HepG2 (cell line): ENCODE measurements around the gene FAM110C. TPM values are rescaled to one million over a fixed set of nuclear protein-coding genes. Genes with fewer than 3 reads are reported as not detected.

Source experiments
- ATAC-seq: fragments of 200-7000 bp; cut with Tn5 transposase; 3 replicates; pipeline ENCODE4 v1.9.1; 2020; ENCODE audit warnings: mild to moderate bottlenecking, moderate library complexity
- BruUV-seq: library from RNA; stranded (reverse); fragments of 400-500 nt; replicated peaks from 2 replicates; lab custom pipeline; 2021; lab: Mats Ljungman, UMichigan
- CTCF ChIA-PET: fragments of 300-600 bp; formaldehyde crosslinking; extraction: SDS; loops from one replicate; lab custom pipeline; 2021; ENCODE audit warnings: low total read pairs, inconsistent platforms, low intra/inter-chr PET ratio; lab: Yijun Ruan, JAX
- POLR2A ChIA-PET: fragments of 350-600 bp; sonication (Branson Sonifier 250); formaldehyde crosslinking; loops from one replicate; lab custom pipeline; 2020; ENCODE audit warnings: antibody characterized with exemption, inconsistent platforms; lab: Yijun Ruan, JAX
- DNase-seq: peaks from one replicate; pipeline ENCODE4 v3.0.0-alpha.2; 2015; ENCODE audit warnings: low spot score
- FAIRE-seq: peaks from 3 replicates; lab custom pipeline; 2011; peaks lifted over from hg19 to GRCh38; lab: Jason Lieb, UNC
- H2AFZ ChIP-seq: one replicate; pipeline ENCODE4 v1.6.1; 2011; ENCODE audit warnings: low read length, inconsistent platforms
- H3K27ac ChIP-seq: fragments of 300-600 bp; 3 replicates; pipeline ENCODE4 v1.8.0; 2011; ENCODE audit warnings: mixed run types, mild to moderate bottlenecking, mixed read lengths, low read length, inconsistent platforms; ENCODE audit not compliant: insufficient read depth; ENCODE audit errors: extremely low read length
- H3K27me3 ChIP-seq, 2 experiments: fragments of 200-600 bp in 1 of 2; 2 replicates in 1 of 2; 3 replicates in 1 of 2; pipeline versions ENCODE4 v1.6.0 to v1.8.0; 2011; ENCODE audit warnings: low read length in 2 of 2, mild to moderate bottlenecking in 2 of 2, moderate library complexity in 2 of 2, inconsistent platforms in 1 of 2; ENCODE audit not compliant: insufficient read depth in 2 of 2, control insufficient read depth in 1 of 2
- H3K36me3 ChIP-seq, 2 experiments: fragments of 200-600 bp in 1 of 2; replicated peaks in 1 of 2; 2 replicates in 1 of 2; 3 replicates in 1 of 2; pipeline versions ENCODE4 v1.5.1 to v1.8.0; 2011; ENCODE audit warnings: low read length in 2 of 2, inconsistent platforms in 1 of 2; ENCODE audit not compliant: insufficient read depth in 2 of 2, control insufficient read depth in 1 of 2
- H3K4me1 ChIP-seq: 2 replicates; pipeline ENCODE4 v1.5.1; 2012; ENCODE audit warnings: low read length, inconsistent platforms; ENCODE audit not compliant: insufficient read depth
- H3K4me2 ChIP-seq: 2 replicates; pipeline ENCODE4 v1.6.0; 2011; ENCODE audit warnings: low read depth, low read length, inconsistent platforms
- H3K4me3 ChIP-seq, 3 experiments: fragments of 200-600 bp in 1 of 3; sonication (generic), shearing (Covaris generic) in 1 of 3; replicated peaks in 1 of 3; 2 replicates each; pipeline ENCODE4 v1.5.1; 2011 to 2016; ENCODE audit warnings: low read length in 3 of 3, inconsistent platforms in 2 of 3, low read depth in 2 of 3, mild to moderate bottlenecking in 2 of 3, control low read depth in 1 of 3, mixed read lengths in 1 of 3; ENCODE audit not compliant: insufficient read depth in 1 of 3
- H3K79me2 ChIP-seq: one replicate; pipeline ENCODE4 v1.6.1; 2011; ENCODE audit warnings: low read length, inconsistent platforms; ENCODE audit not compliant: insufficient read depth
- H3K9ac ChIP-seq: 2 replicates; pipeline ENCODE4 v1.6.0; 2011; ENCODE audit warnings: mild to moderate bottlenecking, low read depth, low read length, inconsistent platforms; ENCODE audit not compliant: insufficient read depth
- H3K9me3 ChIP-seq: 2 replicates; pipeline ENCODE4 v1.5.1; 2012; ENCODE audit warnings: mild to moderate bottlenecking, low read length
- H4K20me1 ChIP-seq: 2 replicates; pipeline ENCODE4 v1.6.0; 2011; ENCODE audit warnings: inconsistent platforms, mild to moderate bottlenecking, low read length, moderate library complexity; ENCODE audit not compliant: insufficient read depth
- AGO1 ChIP-seq: fragments of 200-400 bp; formaldehyde crosslinking; IDR thresholded peaks from 2 replicates; pipeline ENCODE4 v1.6.1; 2017; ENCODE audit warnings: mild to moderate bottlenecking, low read depth, low read length, moderate library complexity; ENCODE audit not compliant: poor library complexity, severe bottlenecking
- PPARG ChIP-seq: conservative IDR thresholded peaks from 2 replicates; pipeline ENCODE4 v1.6.1; 2016; ENCODE audit warnings: missing biosample characterization, missing genetic modification reagents
- PRPF4 ChIP-seq: fragments of 200-400 bp; formaldehyde crosslinking; IDR thresholded peaks from 2 replicates; pipeline ENCODE4 v1.6.1; 2016; ENCODE audit warnings: low read length, low read depth; ENCODE audit not compliant: poor library complexity, severe bottlenecking
- RERE ChIP-seq: IDR thresholded peaks from 2 replicates; pipeline ENCODE4 v1.6.1; 2016; ENCODE audit warnings: low read depth, missing genetic modification reagents, missing compliant biosample characterization
- SNRNP70 ChIP-seq: fragments of 200-400 bp; formaldehyde crosslinking; IDR thresholded peaks from 2 replicates; pipeline ENCODE4 v1.6.1; 2017; ENCODE audit warnings: mild to moderate bottlenecking, low read depth, low read length, moderate library complexity
- SOX6 ChIP-seq, 2 experiments: fragments of 450-650 bp in 1 of 2; sonication (generic) in 1 of 2; formaldehyde crosslinking in 1 of 2; IDR thresholded peaks; 2 replicates each; pipeline versions ENCODE4 v1.4.0 to v1.6.1; 2017 to 2020; ENCODE audit warnings: antibody characterized with exemption in 1 of 2, mild to moderate bottlenecking in 1 of 2, missing genetic modification reagents in 1 of 2
- TCF12 ChIP-seq, 2 experiments: fragments of 450-650 bp in 1 of 2; sonication (generic) in 1 of 2; formaldehyde crosslinking in 1 of 2; IDR thresholded peaks; 2 replicates each; pipeline versions ENCODE4 v1.6.1 to v1.8.0; 2017 to 2022; ENCODE audit warnings: antibody characterized with exemption in 1 of 2, mild to moderate bottlenecking in 1 of 2, missing genetic modification reagents in 1 of 2, moderate library complexity in 1 of 2
- TOPORS ChIP-seq: sonication (generic); formaldehyde crosslinking; IDR thresholded peaks from 2 replicates; pipeline ENCODE4 v1.8.0; 2023; ENCODE audit warnings: mild to moderate bottlenecking, missing genetic modification reagents
- ZNF431 ChIP-seq: sonication (generic); formaldehyde crosslinking; IDR thresholded peaks from 2 replicates; pipeline ENCODE4 v1.9.0; 2022; ENCODE audit warnings: missing genetic modification reagents, low read depth, mild to moderate bottlenecking, borderline replicate concordance
- ZNF468 ChIP-seq: sonication (generic); formaldehyde crosslinking; IDR thresholded peaks from 2 replicates; pipeline ENCODE4 v1.8.0; 2022; ENCODE audit warnings: mild to moderate bottlenecking, moderate library complexity, missing genetic modification reagents
- ZNF709 ChIP-seq: sonication (generic); formaldehyde crosslinking; IDR thresholded peaks from 2 replicates; pipeline ENCODE4 v1.5.0; 2020; ENCODE audit warnings: mild to moderate bottlenecking, missing genetic modification reagents
- WGBS: methylation state at CpG from one replicate; pipeline ENCODE4 v1.1.6; 2017; ENCODE audit warnings: low lambda C conversion rate; 5-methylcytosine and 5-hydroxymethylcytosine counted together
- in situ Hi-C: cut with HindIII; loops from 2 replicates; pipeline ENCODE4 v1.10.0; 2017; ENCODE audit warnings: low pct_unique_long_range_greater_than_20kb; ENCODE audit not compliant: extremely low pct_ligation_motif_present
- intact Hi-C: fragments of 100-400 bp; cut with micrococcal nuclease; formaldehyde crosslinking; loops from one replicate; pipeline ENCODE4 v1.10.0; 2022; ENCODE audit not compliant: unreplicated experiment
- polyA plus RNA-seq, 8 experiments: library from polyadenylated mRNA; depleted of rRNA in 3 of 8; stranded (reverse) in 7 of 8; unstranded in 1 of 8; fragments of >200 nt; fragmentation: Illumina TruSeq in 4 of 8; extraction: Trizol in 4 of 8; gene quantifications; 2 replicates each; pipeline versions ENCODE4 v1.2.1 to v1.2.3, GENCODE V29; 2011 to 2016; ENCODE audit warnings: low read depth in 4 of 8, missing spikeins in 1 of 8, mixed read lengths in 1 of 8; ENCODE audit not compliant: insufficient read depth in 1 of 8
- total RNA-seq, 5 experiments: library from RNA; depleted of rRNA; stranded (reverse); fragments of >200 nt; fragmentation: Illumina TruSeq; extraction: Trizol; gene quantifications; 2 replicates each; pipeline ENCODE4 v1.2.3, GENCODE V29; 2016; ENCODE audit warnings: low read depth in 1 of 5
- TF ChIP-seq, protein P1 (sequence below): IDR thresholded peaks from 2 replicates; pipeline ENCODE4 v1.6.1; 2016; ENCODE audit warnings: mild to moderate bottlenecking, missing biosample characterization, missing genetic modification reagents
- TF ChIP-seq, protein P2 (sequence below): sonication (generic); formaldehyde crosslinking; IDR thresholded peaks from 2 replicates; pipeline ENCODE4 v1.5.0; 2020; ENCODE audit warnings: missing genetic modification reagents
- TF ChIP-seq, protein P3 (sequence below): sonication (generic); formaldehyde crosslinking; IDR thresholded peaks from 2 replicates; pipeline ENCODE4 v1.8.0; 2022; ENCODE audit warnings: missing genetic modification reagents, mild to moderate bottlenecking, borderline replicate concordance

The FAM110C gene
- total and polyA plus RNA-seq, 2 of the 13 experiments (the other 11 are each of a cell fraction or from before 2014, with no cell fraction given), result 1.2 to 3.5 TPM

DNA sequence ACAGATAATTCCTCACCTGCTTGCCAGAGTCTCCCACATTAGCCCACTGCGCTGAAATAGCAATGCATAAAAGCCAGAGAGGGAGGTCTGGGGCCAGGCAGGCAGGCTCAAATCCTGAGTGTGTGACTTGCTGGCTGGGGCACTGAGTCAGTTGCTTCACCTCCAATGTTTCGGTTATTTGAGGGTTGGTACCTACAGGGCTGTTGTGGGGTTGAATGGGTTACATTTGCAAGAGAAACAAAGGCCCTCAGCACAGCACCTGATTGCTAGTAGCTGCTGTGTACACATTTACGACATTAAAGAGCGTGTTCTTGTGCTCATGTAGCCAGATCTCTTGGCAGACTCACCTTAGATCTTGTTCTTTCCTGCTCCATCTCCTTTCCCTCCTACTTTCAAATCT is 34.1 kb upstream of the FAM110C start (continued):
- no peak for TF ChIP-seq PRPF4
- no peak for TF ChIP-seq SNRNP70
- TF ChIP-seq PPARG (CRISPR knock-in tag), result no peak
- TF ChIP-seq TCF12 (IDR thresholded peaks at IDR 0.05), result no peak
- no peak for TF ChIP-seq TCF12 (CRISPR knock-in tag; IDR thresholded peaks at IDR 0.05)
- TF ChIP-seq ZNF431 (CRISPR knock-in tag), result no peak
- no peak for TF ChIP-seq ZNF709 (CRISPR knock-in tag)
- TF ChIP-seq, protein P1, sequence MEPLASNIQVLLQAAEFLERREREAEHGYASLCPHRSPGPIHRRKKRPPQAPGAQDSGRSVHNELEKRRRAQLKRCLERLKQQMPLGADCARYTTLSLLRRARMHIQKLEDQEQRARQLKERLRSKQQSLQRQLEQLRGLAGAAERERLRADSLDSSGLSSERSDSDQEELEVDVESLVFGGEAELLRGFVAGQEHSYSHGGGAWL, result no peak
- TF ChIP-seq SOX6 (IDR thresholded peaks at IDR 0.05), result no peak
- no peak for TF ChIP-seq SOX6 (CRISPR knock-in tag; IDR thresholded peaks at IDR 0.05)
- TF ChIP-seq, protein P2, sequence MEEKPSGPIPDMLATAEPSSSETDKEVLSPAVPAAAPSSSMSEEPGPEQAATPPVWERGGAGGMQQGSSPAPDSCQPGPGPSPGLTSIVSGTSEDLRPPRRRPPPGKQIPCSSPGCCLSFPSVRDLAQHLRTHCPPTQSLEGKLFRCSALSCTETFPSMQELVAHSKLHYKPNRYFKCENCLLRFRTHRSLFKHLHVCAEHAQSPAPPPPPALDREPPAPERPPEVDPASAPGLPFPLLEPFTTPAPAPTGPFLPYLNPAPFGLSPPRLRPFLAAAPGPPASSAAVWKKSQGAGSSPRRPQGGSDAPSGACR (CRISPR knock-in tag), result no peak
- no peak for TF ChIP-seq ZNF468 (CRISPR knock-in tag)

DNA sequence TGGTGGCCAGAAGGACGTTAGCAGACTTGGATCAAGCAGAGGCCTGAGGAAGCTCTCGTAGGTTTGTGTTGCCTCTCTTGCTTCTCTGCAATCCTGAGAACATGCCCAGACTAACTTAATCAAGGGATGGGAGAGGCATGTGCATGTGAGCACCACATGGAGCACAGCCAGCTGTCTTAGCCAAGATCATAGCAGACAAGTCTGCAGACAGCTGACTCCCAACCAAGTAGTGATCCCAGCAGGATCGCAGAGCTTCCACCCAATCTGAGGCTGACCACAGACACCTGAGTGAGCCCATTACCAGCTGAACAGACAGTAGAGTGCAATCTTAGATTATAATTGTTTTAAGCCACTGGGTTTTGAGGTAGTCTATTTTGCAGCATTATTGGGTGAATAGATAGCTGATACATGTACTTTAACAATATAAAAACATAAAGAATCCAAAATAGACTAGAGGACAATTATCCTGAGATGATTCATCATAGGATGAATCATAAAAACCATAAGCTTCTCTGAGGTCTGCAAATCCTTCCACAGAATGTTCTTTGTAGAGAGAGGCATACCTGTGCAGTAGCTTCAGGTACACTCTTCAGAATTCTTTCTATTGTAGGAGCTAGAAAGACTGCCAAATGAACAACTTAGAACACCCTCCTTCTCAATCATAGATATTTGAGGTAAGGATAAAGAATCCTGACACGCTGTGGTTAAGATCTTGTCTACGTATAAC is 25.2 kb upstream of the FAM110C start:
- no peak for FAIRE-seq
- no peak overlapping the region for H3K4me2 ChIP-seq
- H3K36me3 ChIP-seq, result no peaks in the 10 kb centered on the region
- H3K9me3 ChIP-seq, result no peaks in the 10 kb centered on the region
- no peak overlapping the region for H2AFZ ChIP-seq
- ATAC-seq, result no peak
- no peak overlapping the region for H3K4me3 ChIP-seq
- in situ Hi-C loops, result no loop called here
- H4K20me1 ChIP-seq, result no peaks in the 10 kb centered on the region
- DNase-seq, result no peak
- intact Hi-C loops, result no loop called here
- no peak overlapping the region for H3K27ac ChIP-seq
- no peaks in the 10 kb centered on the region for H3K4me1 ChIP-seq
- WGBS, result 13% methylated on average over 5 of the region's 5 CpGs
- ChIA-PET POLR2A (no interaction called here), CTCF (no interaction called here)
- no TSS peak for BruUV-seq
- H3K9ac ChIP-seq, result no peak overlapping the region
- peaks cover 1 to 20% of the 10 kb centered on the region in 2 experiments; a peak in 4 of 5 replicates for H3K27me3 ChIP-seq
- no peaks in the 10 kb centered on the region for H3K79me2 ChIP-seq
- TF ChIP-seq, protein P3, sequence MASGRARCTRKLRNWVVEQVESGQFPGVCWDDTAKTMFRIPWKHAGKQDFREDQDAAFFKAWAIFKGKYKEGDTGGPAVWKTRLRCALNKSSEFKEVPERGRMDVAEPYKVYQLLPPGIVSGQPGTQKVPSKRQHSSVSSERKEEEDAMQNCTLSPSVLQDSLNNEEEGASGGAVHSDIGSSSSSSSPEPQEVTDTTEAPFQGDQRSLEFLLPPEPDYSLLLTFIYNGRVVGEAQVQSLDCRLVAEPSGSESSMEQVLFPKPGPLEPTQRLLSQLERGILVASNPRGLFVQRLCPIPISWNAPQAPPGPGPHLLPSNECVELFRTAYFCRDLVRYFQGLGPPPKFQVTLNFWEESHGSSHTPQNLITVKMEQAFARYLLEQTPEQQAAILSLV, result no peak
- TF ChIP-seq RERE, result no peak
- TF ChIP-seq TOPORS (CRISPR knock-in tag), result no peak
- no peak for TF ChIP-seq AGO1
